ENCODE data around the gene NUF2. TPM values are rescaled to one million over a fixed set of nuclear protein-coding genes. Genes with fewer than 3 reads are reported as not detected.

NUF2 gene
- total RNA-seq, 1 experiment from 2014 or later = 30.7 TPM

DNA sequence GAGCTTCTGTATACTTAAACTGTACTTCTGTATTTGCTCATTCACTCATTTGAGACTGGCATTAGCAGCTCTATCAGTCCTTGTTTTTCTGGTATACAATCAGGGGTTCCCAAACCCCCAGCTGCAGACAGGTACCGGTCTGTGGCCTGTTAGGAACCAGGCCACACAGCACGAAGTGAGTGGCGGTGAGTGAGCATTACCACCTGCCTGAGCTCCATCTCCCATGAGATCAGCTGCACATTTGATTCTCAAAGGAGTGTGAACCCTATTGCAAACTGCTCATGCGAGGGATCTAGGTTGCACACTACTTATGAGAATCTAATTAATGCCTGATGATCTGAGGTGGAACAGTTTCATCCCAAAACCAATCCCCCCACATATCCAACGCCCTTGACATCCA lies 18.2 kb upstream of the NUF2 start:
- TF ChIP-seq CTCF (conservative IDR thresholded peaks at IDR 0.05) = no peak
- Histone ChIP-seq H3K23me2 (ENCODE audit: insufficient read length, low read depth, low read length, poor library complexity, severe bottlenecking) (no peaks in the 10 kb centered on the region), H3K79me2 (ENCODE audit: insufficient read depth, low read length) (no peaks in the 10 kb centered on the region), H2BK5ac (ENCODE audit: insufficient read length, low read length) (no peak overlapping the region), H2BK12ac (ENCODE audit: insufficient read length, low read depth, low read length) (no peak overlapping the region), H4K20me1 (ENCODE audit: control insufficient read depth, insufficient read depth, insufficient read length) (no peaks in the 10 kb centered on the region), H2BK15ac (ENCODE audit: low read depth, low read length) (no peak overlapping the region), H3K9me3 (ENCODE audit: control insufficient read depth, low read depth, low read length) (no peaks in the 10 kb centered on the region), H3K27me3 (ENCODE audit: insufficient read depth, low read length) (no peaks in the 10 kb centered on the region), H3K79me1 (ENCODE audit: insufficient read depth, low read depth, low read length, poor library complexity, severe bottlenecking) (no peaks in the 10 kb centered on the region), H2AK5ac (ENCODE audit: insufficient read length, low read length) (no peak overlapping the region), H3K4me1 (ENCODE audit: insufficient read depth, low read length) (no peaks in the 10 kb centered on the region), H2AFZ (ENCODE audit: low read length) (no peak overlapping the region), H3K18ac (ENCODE audit: insufficient read length, low read depth, low read length) (no peak overlapping the region), H4K8ac (replicated peaks; ENCODE audit: insufficient read length, low read depth, low read length) (no peak overlapping the region), H3K14ac (ENCODE audit: insufficient read depth, low read length) (no peak overlapping the region), H2BK120ac (ENCODE audit: low read depth, low read length, poor library complexity, severe bottlenecking) (no peak overlapping the region), H3K27ac (ENCODE audit: insufficient read length, low read depth, low read length) (no peak overlapping the region), H3K4ac (ENCODE audit: low read depth, low read length) (no peak overlapping the region), H2BK20ac (ENCODE audit: low read depth, low read length, poor library complexity, severe bottlenecking) (no peak overlapping the region), H4K91ac (ENCODE audit: insufficient read length, low read depth, low read length) (no peak overlapping the region), H3T11ph (ENCODE audit: low read length) (no peak overlapping the region), H3K9ac (ENCODE audit: extremely low read depth, insufficient read length, low read length) (no peak overlapping the region), H3K56ac (ENCODE audit: insufficient read length, low read depth, low read length) (no peak overlapping the region), H3K23ac (ENCODE audit: insufficient read length, low read depth, low read length) (no peak overlapping the region), H3K4me2 (ENCODE audit: insufficient read depth, insufficient read length, low read length) (no peak overlapping the region), H4K5ac (ENCODE audit: insufficient read length, low read depth, low read length) (no peak overlapping the region)
- WGBS (ENCODE audit: extremely low coverage, insufficient read length, low lambda C conversion rate) = no CpG with 5 or more reads among the region's 5 CpGs
- H3K27me3 Mint-ChIP-seq (ENCODE audit: low read depth) = no peaks in the 10 kb centered on the region
- DNase-seq = no peak
- H3K36me3 Mint-ChIP-seq (ENCODE audit: insufficient read depth in 1 of 3, low read depth in 3 of 3) = peaks cover 2 to 34% (median 6%) of the 10 kb centered on the region in 3 experiments; a peak in 4 of 7 replicates
- H3K4me1 Mint-ChIP-seq = peaks cover 6 to 15% of the 10 kb centered on the region in 2 experiments
- H3K27ac Mint-ChIP-seq = no peak overlapping the region
- H3K4me3 Mint-ChIP-seq = no peak overlapping the region
- no peaks in the 10 kb centered on the region for H3K9me3 Mint-ChIP-seq

All from H9 (cell line).